ENCODE measurements around the gene DDX17.

The DDX17 gene

GRCh38 chr22:38448945-38449745, 57.0 kb downstream of the DDX17 start:
- no peak for DNase-seq (ENCODE audit: low spot score)

DNA sequence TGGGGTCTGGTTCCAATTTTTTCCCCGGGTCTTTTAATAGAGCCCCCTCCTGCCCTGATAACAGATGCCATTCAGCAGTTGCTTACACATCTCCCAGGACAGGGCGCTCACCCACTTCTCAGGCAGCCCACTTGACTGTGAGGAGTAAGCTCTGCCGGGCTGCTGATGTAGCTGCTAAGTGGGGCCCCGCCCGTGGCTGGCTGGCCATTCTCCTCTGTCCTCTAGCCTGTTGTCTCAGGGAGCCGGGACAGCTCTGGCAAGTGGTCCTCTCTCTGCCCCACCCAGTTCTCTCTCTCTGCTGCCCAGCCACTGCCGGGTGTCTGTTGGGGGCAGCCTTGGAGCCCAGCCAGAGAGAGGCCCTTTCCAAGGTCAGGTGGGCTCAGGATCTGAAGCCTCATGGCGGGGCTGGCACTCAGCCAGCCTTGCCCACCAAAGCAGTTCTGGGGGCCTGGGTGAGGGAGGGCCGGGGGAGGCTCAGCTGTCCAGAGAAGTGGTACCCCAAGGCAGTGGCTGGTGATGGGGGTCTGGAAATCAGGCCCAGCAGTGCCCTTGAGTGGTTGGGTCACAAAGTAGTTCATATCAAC, 60.0 kb downstream of the DDX17 start:
- DNase-seq (ENCODE audit: low spot score): no peak

DNA sequence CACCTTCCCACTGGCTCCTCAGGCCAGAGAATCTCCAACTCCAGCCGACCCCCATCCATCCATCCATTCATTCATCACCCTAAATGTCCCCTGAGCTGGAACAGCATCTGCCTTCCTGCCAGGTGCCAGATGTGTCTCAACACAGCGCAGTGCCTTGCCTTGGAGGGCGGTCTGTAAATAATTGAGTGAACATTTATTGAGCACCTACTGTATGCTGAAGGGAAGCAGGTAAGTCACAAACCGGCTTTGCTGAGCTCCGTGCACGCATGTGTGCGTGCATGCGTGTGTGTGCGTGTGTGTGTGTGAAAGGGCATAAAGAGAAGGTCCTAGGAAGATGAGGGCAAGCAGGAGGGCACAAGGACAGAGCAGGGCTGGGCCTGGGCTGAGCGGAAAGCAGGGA, 61.3 kb downstream of the DDX17 start:
- no peak for DNase-seq (ENCODE audit: low spot score)

GRCh38 chr22:38443628-38444521, 62.2 kb downstream of the DDX17 start:
- DNase-seq (ENCODE audit: low spot score): no peak

GRCh38 chr22:38442967-38443627, 63.0 kb downstream of the DDX17 start:
- no peak for DNase-seq (ENCODE audit: low spot score)

DNA sequence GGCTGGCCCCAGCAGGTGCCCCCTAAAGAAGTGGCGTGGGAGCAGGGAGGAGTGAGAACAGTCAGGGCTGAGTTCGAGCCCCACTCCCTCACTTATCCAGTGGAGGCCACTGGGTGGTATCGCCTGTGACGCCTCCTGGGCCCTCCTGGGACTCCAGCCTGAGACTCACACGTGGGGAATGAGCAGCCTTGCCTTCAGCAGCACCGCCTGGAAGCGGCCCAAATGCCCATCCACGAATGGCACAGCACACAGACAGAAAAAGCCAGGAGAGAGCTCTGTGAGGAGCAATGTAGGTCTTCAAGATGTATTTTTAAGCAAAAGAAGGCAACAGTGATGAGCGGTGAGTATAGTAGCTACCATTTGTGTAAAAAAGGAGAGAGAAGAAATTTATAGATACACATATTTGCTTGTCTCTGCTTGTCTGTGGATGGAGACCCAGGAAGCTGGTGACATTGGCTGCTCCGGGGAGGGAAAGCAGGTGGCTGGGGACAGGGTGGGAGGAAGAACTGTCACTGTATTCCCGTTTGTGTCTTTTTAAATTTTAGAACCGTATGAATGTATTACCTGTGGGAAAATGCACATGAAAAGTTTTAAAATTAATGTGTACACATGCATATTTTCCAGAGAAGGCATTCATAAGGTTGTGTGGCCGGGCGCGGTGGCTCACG, 64.4 kb downstream of the DDX17 start:
- DNase-seq (ENCODE audit: low spot score): no peak

GRCh38 chr22:38440747-38441350, 65.3 kb downstream of the DDX17 start:
- no peak for DNase-seq (ENCODE audit: low spot score)

DNA sequence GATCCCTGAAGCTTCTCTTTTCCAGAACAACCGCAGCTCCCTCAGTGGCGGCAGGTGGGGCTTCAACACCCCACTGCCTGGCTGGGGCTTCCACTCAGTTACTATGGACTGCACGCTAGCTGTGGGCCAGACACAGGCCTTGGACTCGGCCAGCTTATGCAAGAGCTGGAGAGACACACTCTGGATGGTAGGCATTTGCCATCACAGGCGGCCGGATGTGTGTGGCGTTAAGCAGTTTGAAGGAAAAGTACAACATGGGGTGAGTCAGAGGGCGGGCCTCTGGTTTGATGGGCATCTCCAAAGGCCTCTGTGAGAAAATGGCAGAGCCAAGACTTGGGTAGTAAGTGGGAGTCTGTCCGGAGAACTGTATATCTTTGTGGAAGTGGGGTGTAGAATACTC, 68.7 kb downstream of the DDX17 start:
- DNase-seq (ENCODE audit: low spot score): no peak

GRCh38 chr22:38436629-38437395, 69.3 kb downstream of the DDX17 start:
- DNase-seq (ENCODE audit: low spot score): no peak

GRCh38 chr22:38435965-38436364, 70.1 kb downstream of the DDX17 start:
- DNase-seq (ENCODE audit: low spot score): no peak

DNA sequence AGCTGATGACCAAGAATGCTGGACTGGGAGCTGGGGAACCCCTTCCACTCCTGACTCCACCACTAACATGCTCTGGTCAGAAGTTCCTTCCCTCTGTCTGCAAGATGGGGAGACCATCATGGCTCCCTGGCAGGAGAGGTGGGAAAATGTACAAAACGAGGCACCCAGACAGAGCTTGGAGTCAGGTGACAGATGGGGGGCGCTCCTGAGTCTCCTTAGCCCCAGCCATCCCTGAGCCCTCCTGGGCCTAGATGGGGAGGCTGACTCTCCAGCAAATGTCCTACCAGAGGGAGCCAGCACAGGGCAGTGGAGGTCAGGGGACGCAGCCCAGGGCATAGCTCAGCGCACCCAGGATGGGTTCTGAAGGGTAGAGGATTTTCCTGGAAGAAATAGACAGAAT, 71.1 kb downstream of the DDX17 start:
- DNase-seq (ENCODE audit: low spot score): no peak

DNA sequence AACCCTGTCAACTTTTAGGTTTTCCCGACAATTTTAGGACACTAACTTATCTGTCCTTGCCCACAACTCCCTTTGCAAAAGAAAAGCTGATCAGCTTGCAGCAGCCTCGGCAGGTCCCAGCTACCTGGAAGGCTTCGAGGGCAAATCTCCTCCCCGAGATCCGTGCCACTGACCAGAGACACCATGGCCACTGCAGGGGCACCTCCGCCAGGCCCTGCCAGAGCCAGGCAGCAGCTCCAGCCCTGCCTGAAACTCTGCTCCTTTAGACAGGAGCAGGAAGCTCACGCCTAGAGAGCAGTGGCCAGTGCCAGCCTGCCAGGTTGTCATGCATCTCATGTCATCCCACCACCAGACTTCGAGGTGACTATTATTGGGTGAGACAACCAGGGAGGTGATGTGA, 72.2 kb downstream of the DDX17 start:
- DNase-seq (ENCODE audit: low spot score): no peak
